GM19240 (cell line): Measurements from ENCODE around the gene TPPP.
"Not testable (repeated sequence)": the region's sequence is repeated elsewhere in the genome, so short reads cannot be mapped to it uniquely, and the experiment has no call there.

Experiments
- DNase-seq: peaks from one replicate; pipeline ENCODE4 v3.0.0; 2011; ENCODE audit warnings: low spot score; ENCODE audit not compliant: insufficient read length

TPPP gene

GRCh38 chr5:646396-647201 lies 46.6 kb downstream of the TPPP start:
- no peak for DNase-seq

GRCh38 chr5:645421-645820 lies 47.7 kb downstream of the TPPP start:
- no peak for DNase-seq

- no peak for DNase-seq
Observed at GRCh38 chr5:644971-645370, 48.2 kb downstream of the TPPP start.

- no peak for DNase-seq
Observed at GRCh38 chr5:644509-644908, 48.6 kb downstream of the TPPP start.

- DNase-seq, result peak; percentile 50
Observed at GRCh38 chr5:643811-644271, 49.3 kb downstream of the TPPP start.

- DNase-seq, result no peak
Observed at GRCh38 chr5:643351-643801, 49.8 kb downstream of the TPPP start.

GRCh38 chr5:642481-642880 lies 50.7 kb downstream of the TPPP start:
- no peak for DNase-seq

- DNase-seq, result no peak
Observed at GRCh38 chr5:641331-641765, 51.8 kb downstream of the TPPP start.

GRCh38 chr5:640461-641330 lies 52.5 kb downstream of the TPPP start:
- no peak for DNase-seq

- DNase-seq, result no peak
Observed at GRCh38 chr5:639584-640213, 53.5 kb downstream of the TPPP start.

- no peak for DNase-seq
Observed at GRCh38 chr5:639253-639530, 54.0 kb downstream of the TPPP start.

- DNase-seq, result no peak
Observed at GRCh38 chr5:638501-639252, 54.5 kb downstream of the TPPP start.

GRCh38 chr5:637581-638450 lies 55.3 kb downstream of the TPPP start:
- DNase-seq, result no peak

- DNase-seq, result no peak
Observed at GRCh38 chr5:636951-637350, 56.2 kb downstream of the TPPP start.

- DNase-seq, result no peak
Observed at GRCh38 chr5:635306-636055, 57.7 kb downstream of the TPPP start.

GRCh38 chr5:634191-634590 lies 59.0 kb downstream of the TPPP start:
- no peak for DNase-seq

- no peak for DNase-seq
Observed at GRCh38 chr5:633501-633955, 59.6 kb downstream of the TPPP start.

GRCh38 chr5:628351-629205 lies 64.6 kb downstream of the TPPP start:
- not testable (repeated sequence) for DNase-seq

- DNase-seq, result no peak
Observed at GRCh38 chr5:627840-628239, 65.3 kb downstream of the TPPP start.
